Stimulated activated CD4-positive, alpha-beta T cell treated with anti-CD3 and anti-CD28 coated beads, Interleukin-12 subunit alpha, Interleukin-12 subunit beta, amount 100 ng/mL, for 24 hours (primary cell): ENCODE data around the gene TPSB2.

Experiments used
- DNase-seq, 2 experiments: peaks; one replicate each; pipeline ENCODE4 v3.0.0-alpha.2; 2020; ENCODE audit warnings: low read depth in 2 of 2

Gene TPSB2

DNA sequence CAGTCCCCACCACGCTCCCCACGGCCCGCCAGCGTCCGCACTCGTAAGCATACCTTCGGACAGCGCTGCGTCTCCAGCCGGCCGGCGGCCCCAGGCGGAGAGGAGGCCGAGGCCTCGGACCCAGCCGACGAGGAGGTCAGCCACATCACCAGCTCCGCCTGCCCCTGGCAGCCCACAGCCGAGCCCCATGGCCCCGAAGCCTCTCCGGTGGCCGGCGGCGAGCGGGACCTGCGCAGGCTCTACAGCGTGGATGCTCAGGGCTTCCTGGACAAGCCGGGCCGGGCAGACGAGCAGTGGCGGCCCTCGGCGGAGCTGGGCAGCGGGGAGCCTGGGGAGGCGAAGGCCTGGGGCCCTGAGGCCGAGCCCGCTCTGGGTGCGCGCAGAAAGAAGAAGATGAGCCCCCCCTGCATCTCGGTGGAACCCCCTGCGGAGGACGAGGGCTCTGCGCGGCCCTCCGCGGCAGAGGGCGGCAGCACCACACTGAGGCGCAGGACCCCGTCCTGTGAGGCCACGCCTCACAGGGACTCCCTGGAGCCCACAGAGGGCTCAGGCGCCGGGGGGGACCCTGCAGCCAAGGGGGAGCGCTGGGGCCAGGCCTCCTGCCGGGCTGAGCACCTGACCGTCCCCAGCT is 9.8 kb downstream of the TPSB2 start:
- DNase-seq = no peak

DNA sequence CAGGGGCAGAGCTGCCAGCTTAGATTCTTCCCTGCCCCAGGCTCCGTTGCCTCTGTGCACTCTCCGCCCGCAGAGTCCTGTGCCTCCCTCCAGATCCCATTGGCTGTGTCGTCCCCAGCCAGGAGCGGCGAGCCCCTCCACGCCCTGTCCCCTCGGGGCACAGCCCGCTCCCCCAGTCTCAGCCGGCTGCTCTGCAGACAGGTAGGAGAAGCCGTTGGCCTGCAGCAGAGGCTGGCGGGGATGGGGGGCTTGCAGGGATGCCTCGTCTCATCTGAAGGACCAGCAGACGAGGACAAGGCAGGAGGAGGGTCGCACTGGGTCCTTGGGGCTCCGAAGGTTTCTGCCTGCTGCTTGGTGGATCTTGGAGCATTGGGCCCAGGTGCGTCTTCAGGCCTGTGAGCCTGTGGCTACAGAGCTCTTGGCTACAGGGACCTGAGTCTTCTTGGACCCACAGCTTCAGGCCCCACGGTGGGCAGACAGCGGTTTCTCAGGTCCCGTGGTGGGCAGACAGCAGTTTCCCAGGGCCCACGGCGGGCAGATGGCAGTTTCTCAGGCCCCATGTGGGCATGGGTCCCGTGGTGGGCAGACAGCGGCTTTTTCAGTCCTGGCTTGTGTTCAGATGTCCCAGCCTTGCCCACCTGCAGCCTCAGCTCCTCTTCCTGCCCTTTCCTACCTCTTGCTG is 10.9 kb downstream of the TPSB2 start:
- no peak for DNase-seq

DNA sequence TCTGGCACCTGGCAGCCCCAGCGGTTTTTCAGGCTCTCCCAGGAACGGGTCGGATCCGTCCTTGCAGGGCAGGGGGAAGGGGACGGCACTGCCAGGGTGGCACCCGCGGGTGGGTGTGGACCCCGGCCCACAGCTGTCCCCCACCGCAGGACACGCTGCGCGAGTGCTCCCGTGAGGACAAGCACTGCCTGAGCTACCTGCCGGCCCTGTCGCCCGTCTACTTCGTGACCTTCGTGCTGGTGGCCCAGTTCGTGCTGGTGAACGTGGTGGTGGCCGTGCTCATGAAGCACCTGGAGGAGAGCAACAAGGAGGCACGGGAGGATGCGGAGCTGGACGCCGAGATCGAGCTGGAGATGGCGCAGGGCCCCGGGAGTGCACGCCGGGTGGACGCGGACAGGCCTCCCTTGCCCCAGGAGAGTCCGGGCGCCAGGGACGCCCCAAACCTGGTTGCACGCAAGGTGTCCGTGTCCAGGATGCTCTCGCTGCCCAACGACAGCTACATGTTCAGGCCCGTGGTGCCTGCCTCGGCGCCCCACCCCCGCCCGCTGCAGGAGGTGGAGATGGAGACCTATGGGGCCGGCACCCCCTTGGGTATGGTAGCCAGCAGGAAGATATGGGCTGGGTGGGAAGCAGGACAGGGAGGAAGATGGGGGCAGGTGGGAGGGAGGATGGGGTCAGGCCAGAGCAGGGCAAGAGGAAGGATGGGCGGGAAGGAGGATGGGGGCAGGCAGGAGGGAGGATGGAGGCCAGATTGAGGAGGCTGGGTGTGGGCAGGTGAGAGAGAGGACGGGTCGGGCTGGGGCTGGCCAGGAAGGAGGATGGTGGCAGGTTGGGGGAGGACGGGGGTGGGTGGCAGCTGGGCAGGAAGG is 11.7 kb downstream of the TPSB2 start:
- no peak for DNase-seq

DNA sequence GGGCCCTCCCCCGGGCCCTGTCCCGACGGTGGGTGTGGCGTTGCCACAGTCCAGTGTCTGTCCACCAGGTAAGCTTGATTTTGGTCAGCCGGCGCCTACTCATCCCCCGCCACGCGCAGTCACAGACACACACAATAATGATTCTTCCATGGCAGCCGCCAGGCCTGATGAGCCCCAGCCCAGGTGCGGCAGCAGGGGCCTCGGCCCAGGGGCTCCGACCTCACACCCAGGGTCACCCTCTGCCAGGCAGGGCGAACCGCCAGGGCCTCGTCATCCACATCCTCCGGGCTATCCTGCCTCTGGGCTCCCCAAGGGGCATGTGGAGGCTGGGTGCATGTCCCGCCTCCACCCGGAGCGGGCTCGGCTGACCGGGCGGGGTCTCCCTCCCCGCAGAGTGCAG is 12.5 kb downstream of the TPSB2 start:
- no peak for DNase-seq

DNA sequence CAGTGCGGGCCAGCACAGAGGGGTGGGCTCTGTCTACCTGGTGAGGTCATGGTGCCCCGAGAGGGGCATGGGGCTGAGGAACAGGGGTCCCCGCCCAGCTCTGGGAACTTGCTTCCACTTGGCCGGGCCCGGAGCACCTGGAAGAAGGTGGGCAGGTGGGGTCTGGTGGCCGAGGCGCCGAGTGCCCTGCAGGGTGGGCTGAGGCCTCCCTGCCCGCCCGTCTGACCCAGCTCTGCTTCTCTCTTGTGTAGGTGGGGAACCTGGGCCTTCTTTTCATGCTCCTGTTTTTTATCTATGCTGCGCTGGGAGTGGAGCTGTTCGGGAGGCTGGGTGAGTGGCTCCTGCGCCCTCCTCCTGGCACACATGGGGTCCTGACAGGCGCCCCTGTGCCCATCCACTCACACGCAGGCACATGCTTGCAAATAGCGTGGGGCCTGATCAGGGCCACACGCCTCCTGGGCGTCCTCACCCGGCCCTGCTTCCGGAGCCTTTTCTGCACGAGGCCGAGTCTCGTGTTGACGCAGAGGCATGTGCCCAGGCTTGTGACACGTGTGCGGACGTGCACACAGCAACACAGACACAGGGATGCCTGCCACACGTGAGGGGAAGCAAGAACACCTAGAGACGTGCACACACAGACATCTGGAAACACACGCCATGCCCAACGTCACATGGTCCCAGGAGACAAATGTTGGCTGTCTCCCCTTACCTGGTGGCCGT is 13.1 kb downstream of the TPSB2 start:
- DNase-seq = no peak

DNA sequence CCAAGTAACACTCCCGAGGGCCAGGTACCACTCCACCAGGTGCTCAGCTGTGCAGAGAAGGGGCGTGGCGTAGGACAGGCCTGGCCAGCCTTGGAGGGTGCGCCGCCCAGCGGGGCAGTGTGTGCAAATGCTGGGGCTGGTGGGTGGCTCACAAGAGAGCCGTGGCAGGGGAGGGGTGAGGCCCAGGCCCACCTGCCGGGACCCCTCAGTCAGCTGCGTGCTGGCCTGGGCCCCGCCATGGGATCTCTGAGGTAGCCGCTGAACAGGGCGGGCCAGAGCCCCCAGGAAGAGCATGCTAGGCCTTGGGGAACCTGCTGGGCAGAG is 13.7 kb downstream of the TPSB2 start:
- no peak for DNase-seq

DNA sequence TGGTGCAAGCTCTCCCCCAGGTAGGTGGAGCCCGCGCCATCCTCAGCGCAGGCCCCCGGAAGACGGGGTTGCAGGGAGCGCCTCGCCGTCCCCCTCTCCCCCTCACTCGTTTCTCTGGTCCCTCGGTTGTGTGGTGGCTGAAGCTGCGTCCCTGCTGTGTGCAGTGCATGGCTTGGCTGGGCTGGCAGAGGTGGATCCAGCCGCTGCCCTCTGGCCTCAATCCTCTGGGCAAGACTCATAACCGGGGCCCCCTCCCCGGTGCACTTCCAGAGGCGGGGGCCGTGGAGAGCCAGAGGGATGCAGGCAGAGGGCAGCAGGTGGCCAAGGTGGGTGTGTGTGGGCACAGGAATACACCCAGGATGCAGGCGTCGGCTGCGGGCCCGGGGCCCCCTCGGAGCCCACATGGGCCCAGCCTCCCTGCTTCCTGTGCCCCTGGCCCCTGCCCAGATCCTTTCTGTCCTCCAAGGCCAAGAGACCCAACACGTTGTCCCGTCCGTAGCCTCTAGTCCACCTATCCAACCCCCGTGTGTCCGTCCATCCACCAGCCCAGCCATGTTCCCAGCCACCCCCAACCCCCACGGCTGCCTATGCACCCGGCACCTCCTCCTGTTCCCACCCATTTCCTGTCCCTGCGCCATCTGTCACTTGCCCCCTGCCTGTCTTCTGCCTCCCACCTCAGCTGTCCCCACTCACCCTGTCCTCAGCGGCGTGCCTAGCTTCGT is 14.2 kb downstream of the TPSB2 start:
- DNase-seq = no peak

DNA sequence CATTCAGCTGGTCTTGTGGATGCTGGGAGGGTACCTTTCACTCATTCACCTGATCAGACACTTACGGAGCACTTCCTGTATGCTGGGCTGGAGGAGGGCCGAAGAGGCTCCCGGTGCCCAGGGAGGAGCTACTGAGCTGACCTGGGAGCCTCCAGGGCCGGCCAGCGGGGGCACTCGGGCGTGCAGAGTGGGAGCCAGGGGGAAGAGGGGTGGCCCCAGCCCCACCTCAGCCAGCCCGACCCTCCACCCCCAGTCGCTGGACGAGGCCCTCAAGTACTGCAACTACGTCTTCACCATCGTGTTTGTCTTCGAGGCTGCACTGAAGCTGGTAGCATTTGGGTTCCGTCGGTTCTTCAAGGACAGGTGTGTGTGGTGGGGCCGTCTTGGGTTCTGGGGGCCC is 15.3 kb downstream of the TPSB2 start:
- no peak for DNase-seq

DNA sequence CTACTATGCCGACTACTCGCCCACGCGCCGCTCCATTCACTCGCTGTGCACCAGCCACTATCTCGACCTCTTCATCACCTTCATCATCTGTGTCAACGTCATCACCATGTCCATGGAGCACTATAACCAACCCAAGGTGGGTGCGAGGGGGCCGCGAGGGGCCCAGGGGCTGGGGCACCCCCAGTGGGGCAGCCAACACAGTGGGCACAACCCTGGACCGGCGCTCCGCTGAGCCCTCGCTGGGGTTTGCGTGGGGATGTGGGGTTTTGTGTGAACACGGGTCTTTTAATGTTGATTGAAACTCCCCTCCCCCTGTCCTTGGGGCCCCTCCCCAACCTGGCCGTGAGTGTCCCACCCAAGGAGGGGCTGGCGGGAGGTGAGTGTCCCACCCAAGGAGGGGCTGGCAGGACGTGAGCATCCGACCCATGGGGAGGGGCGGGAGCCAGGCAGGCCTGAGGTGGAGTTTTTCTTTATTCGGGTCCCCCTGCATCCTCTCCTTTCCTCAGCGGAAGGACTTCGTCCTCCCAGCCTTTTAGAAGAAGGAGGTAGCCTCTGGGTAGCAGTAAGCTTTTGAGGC is 16.1 kb downstream of the TPSB2 start:
- DNase-seq = no peak

DNA sequence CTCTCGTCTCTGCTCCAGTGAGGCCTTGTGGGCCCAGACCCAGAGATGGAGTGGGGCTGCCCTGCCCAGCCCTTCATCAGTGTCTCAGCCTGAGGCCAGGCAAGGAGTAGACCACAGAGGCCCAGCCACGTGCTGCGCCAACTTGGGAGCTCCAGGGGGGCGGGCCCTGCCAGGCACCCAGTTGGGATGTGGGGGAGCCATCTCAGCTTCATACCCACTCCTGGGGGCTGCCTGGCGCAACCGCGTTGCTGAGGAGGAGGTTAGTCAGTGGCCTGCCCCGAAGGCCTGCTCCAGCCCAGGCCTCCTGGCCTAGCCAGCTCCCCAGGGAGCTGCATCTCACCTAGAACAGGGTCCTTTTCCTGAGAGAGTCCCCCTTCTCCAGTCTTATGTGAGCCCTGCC is 16.8 kb downstream of the TPSB2 start:
- DNase-seq = no peak

DNA sequence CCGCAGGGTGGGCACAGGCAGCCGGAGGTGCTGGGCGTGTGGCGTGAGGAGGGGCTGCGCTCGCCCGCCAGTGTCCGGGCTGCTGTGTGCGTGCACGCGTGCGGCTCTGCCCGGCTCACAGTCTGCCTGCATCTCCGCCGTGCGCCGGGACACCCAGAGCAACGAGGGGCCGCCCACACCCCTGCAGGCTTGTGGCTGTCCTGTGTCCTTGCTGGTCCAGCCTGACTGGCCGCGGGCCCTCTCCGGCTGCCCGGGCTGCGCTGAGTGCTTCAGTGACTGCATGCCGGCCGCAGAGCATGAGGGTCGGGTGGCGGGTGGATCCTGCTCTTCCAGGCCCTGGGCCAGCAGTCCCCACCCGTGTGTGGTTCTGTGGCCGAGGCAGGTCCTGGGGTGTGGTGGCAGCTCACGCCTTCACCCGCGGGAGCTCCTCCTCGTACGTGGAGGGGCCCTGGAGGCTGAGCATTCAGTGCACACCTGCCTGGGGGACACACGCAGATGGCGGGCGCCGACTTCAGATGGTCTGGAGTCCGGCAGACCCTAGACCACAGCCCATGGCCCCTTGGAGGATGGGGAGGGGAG is 17.3 kb downstream of the TPSB2 start:
- no peak for DNase-seq

DNA sequence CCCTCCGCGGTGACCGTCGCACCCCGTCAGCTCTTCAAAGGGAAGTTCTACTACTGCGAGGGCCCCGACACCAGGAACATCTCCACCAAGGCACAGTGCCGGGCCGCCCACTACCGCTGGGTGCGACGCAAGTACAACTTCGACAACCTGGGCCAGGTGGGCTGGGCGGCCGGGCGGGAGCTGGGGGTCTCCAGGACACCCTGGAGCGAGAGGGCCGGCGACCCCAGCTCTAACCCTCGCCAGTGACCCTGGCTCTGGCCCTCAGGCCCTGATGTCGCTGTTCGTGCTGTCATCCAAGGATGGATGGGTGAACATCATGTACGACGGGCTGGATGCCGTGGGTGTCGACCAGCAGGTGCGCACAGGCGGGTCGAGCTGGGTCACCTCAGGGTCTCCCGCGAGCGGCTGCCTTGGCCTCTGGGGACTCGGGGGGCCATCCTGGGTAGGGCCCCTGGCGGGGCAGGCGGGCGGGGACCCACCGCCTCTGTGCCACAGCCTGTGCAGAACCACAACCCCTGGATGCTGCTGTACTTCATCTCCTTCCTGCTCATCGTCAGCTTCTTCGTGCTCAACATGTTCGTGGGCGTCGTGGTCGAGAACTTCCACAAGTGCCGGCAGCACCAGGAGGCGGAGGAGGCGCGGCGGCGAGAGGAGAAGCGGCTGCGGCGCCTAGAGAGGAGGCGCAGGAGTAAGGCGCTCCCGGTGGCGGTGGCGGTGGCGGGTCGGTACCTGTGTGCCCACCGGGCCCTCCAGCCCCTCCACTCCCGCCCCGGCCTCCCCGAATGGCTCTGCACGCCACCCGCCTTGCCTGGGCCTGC is 18.3 kb downstream of the TPSB2 start:
- no peak for DNase-seq

DNA sequence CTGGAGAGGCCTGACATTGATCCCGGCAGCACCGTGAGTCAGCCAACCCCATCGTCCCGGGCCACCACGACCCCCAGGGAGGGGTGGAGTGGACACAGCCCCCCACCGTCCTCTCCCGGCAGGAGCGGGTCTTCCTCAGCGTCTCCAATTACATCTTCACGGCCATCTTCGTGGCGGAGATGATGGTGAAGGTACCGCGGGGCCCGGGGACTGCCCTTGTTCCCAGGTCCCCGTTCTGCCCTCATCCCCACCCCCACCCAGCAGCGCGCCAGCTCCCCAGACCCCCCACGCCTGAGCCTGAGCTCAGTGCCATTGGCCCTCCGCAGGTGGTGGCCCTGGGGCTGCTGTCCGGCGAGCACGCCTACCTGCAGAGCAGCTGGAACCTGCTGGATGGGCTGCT is 19.5 kb downstream of the TPSB2 start:
- no peak for DNase-seq

DNA sequence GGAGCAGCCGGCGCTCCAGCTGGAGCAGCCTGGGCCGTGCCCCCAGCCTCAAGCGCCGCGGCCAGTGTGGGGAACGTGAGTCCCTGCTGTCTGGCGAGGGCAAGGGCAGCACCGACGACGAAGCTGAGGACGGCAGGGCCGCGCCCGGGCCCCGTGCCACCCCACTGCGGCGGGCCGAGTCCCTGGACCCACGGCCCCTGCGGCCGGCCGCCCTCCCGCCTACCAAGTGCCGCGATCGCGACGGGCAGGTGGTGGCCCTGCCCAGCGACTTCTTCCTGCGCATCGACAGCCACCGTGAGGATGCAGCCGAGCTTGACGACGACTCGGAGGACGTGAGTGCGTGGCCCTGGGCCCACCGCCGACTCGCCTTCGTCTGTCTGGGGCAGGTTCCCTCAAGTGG is 20.9 kb downstream of the TPSB2 start:
- no peak for DNase-seq

DNA sequence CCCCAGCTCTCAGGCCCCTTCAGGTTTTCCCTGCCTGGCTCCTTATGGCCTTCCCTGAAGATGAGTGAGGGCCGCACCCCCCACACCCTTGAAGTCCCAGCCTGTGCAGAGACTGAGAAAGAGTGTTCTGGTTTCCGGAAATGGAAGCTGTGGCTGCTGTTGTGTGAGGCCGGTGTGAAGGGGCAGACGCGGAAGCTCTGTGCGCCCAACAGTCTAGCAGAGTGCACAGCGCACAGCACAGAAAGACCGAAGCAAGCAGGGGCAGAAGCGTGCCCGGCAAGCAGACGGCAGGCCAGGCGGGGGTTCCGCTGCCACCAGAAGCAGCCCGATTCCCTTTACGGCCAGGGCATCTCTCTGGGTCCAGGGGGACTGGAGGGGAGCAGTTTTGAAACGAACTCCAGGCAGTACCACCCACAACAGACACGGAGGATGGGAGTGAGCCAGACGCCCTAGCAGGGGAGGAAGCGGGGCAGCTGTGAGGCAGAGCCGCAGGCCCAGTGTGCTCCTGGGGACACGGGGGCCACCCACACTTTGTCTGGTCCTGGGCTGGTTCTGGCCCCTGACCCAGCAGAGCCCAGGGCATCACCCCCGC is 21.6 kb downstream of the TPSB2 start:
- no peak for DNase-seq

DNA sequence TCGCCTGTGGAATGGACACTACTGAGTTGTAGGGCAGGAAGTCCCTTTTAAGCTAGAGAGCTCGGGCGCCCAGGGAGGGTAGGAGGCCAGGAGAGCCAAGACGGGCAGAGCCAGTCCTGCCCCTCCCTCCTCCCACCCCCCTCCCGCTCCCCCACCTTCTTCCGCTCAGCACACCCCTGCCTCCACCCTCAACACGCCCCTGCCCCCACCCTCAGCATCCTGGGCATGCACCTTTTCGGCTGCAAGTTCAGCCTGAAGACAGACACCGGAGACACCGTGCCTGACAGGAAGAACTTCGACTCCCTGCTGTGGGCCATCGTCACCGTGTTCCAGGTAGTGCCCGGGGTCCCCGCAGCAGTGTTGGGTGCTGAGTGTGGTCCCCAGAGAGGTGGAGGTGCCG is 23.2 kb downstream of the TPSB2 start:
- DNase-seq = no peak

DNA sequence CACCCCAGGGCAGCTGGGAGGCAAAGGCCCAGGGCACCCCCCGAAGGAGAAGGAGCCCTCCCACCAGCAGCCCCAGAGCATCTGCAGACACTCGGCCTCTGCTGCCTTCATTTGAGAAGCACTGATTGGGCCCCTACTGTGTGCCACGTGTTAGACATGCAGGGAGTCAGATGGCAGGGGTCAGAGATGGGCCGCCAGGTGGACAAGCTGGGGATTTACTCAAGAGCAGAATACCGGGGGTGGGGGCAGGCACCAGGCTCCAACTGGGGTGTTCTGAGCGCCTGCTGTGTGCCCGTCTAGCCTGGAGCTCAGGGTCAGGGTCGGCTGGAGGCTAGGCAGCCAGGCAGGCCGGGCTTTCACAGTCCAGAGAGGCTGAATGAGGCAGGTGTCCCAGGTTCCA is 23.7 kb downstream of the TPSB2 start:
- no peak for DNase-seq

DNA sequence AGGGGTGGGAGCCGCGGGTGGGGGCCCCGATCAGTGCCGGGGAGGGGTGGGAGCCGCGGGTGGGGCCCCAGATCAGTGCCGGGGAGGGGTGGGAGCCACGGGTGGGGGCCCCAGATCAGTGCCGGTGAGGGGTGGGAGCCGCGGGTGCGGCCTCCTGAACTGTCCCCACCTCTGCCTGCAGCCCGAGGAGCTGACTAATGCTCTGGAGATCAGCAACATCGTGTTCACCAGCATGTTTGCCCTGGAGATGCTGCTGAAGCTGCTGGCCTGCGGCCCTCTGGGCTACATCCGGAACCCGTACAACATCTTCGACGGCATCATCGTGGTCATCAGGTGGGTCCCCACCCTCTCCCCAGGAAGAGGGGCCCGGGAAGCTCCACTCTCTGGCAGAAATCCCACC is 25.1 kb downstream of the TPSB2 start:
- no peak for DNase-seq

DNA sequence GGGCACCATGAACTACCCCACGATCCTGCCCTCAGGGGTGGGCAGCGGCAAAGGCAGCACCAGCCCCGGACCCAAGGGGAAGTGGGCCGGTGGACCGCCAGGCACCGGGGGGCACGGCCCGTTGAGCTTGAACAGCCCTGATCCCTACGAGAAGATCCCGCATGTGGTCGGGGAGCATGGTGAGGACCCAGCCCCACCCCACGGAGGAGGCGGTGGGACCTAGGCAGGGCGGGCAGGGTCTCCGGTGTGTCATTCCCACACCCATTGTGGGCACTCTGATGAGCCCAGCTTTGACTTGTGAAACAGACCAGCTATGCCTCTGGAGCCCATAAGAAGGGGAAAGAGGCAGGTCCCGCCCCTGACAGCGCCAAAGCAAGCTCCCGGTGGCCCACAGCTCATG is 27.7 kb downstream of the TPSB2 start:
- no peak for DNase-seq

DNA sequence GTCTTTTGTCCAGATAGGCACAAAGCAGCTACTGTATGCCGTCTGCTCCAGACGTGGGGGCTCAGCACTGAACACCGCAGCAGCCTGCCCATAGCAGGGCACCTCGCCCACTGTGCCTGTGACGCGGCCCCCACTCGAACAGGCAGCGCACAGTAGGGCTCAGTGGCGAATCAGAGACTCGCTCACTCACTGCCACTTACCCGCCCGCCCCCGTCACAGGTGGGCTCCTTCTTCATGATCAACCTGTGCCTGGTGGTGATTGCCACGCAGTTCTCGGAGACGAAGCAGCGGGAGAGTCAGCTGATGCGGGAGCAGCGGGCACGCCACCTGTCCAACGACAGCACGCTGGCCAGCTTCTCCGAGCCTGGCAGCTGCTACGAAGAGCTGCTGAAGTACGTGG is 28.5 kb downstream of the TPSB2 start:
- DNase-seq = no peak
